IMR-90 (cell line): Measurements from ENCODE around the gene ITGA1. TPM values are rescaled to one million over a fixed set of nuclear protein-coding genes. Genes with fewer than 3 reads are reported as not detected.

ENCODE experiments used
- ATAC-seq: fragments of 200-7000 bp; cut with Tn5 transposase; 2 replicates; pipeline ENCODE4 v1.9.1; 2020; ENCODE audit warnings: low read depth, mild to moderate bottlenecking, moderate library complexity
- BruUV-seq: library from RNA; stranded (reverse); fragments of 400-500 nt; replicated peaks from 2 replicates; lab custom pipeline; 2021; lab: Mats Ljungman, UMichigan
- CTCF ChIA-PET: fragments of 300-600 bp; formaldehyde crosslinking; extraction: SDS; loops from one replicate; lab custom pipeline; 2021; ENCODE audit warnings: antibody characterized with exemption; lab: Yijun Ruan, JAX
- POLR2A ChIA-PET: fragments of 300-600 bp; sonication (Branson Sonifier 250); formaldehyde crosslinking; loops from one replicate; lab custom pipeline; 2022; ENCODE audit warnings: antibody characterized with exemption; ENCODE audit not compliant: unreplicated experiment; lab: Charles Lee
- DNase-seq: peaks from one replicate; pipeline ENCODE4 v3.0.0; 2013
- H2AFZ ChIP-seq: replicated peaks from 2 replicates; pipeline ENCODE3; 2013; ENCODE audit warnings: low read length, mild to moderate bottlenecking; ENCODE audit not compliant: poor library complexity
- H2AK5ac ChIP-seq: 2 replicates; pipeline ENCODE4 v1.6.1; 2013; ENCODE audit warnings: low read depth, low read length, inconsistent platforms
- H2AK9ac ChIP-seq: replicated peaks from 2 replicates; pipeline ENCODE3; 2013; ENCODE audit warnings: mild to moderate bottlenecking, low read depth, low read length, moderate library complexity; ENCODE audit not compliant: poor library complexity
- H2BK120ac ChIP-seq: 2 replicates; pipeline ENCODE4 v1.6.1; 2013; ENCODE audit warnings: low read depth, low read length, inconsistent platforms
- H2BK15ac ChIP-seq: 3 replicates; pipeline ENCODE4 v1.6.1; 2013; ENCODE audit warnings: low read depth, low read length, inconsistent platforms
- H2BK20ac ChIP-seq: 2 replicates; pipeline ENCODE4 v1.6.1; 2013; ENCODE audit warnings: low read depth, mild to moderate bottlenecking, inconsistent platforms, low read length, moderate library complexity
- H2BK5ac ChIP-seq: 2 replicates; pipeline ENCODE4 v1.6.1; 2013; ENCODE audit warnings: mild to moderate bottlenecking, low read depth, low read length, inconsistent platforms; ENCODE audit not compliant: poor library complexity, severe bottlenecking
- H3K14ac ChIP-seq: replicated peaks from 2 replicates; pipeline ENCODE4 v1.6.1; 2013; ENCODE audit warnings: low read depth, low read length, inconsistent platforms
- H3K18ac ChIP-seq: 2 replicates; pipeline ENCODE4 v1.6.1; 2013; ENCODE audit warnings: low read depth, low read length, control low read depth
- H3K23ac ChIP-seq: 2 replicates; pipeline ENCODE4 v1.6.1; 2013; ENCODE audit warnings: low read depth, low read length, inconsistent platforms
- H3K27ac ChIP-seq: 2 replicates; pipeline ENCODE4 v1.5.1; 2013; ENCODE audit warnings: mild to moderate bottlenecking, control low read depth, low read length; ENCODE audit not compliant: insufficient read depth
- H3K27me3 ChIP-seq: 2 replicates; pipeline ENCODE4 v1.6.1; 2013; ENCODE audit warnings: low read length; ENCODE audit not compliant: control insufficient read depth, insufficient read depth
- H3K36me3 ChIP-seq: 2 replicates; pipeline ENCODE4 v1.6.1; 2013; ENCODE audit warnings: low read length, mixed read lengths; ENCODE audit not compliant: control insufficient read depth, insufficient read depth
- H3K4ac ChIP-seq: 2 replicates; pipeline ENCODE4 v1.6.1; 2013; ENCODE audit warnings: low read depth, low read length, inconsistent platforms
- H3K4me1 ChIP-seq: 2 replicates; pipeline ENCODE4 v1.6.1; 2013; ENCODE audit warnings: low read length, mixed read lengths; ENCODE audit not compliant: control insufficient read depth, insufficient read depth
- H3K4me2 ChIP-seq: 2 replicates; pipeline ENCODE4 v1.6.1; 2013; ENCODE audit warnings: low read depth, mild to moderate bottlenecking, control low read depth, low read length, moderate library complexity
- H3K4me3 ChIP-seq: 2 replicates; pipeline ENCODE4 v1.5.1; 2013; ENCODE audit warnings: low read depth, mild to moderate bottlenecking, control low read depth, low read length, moderate library complexity; ENCODE audit not compliant: insufficient read depth
- H3K56ac ChIP-seq: 2 replicates; pipeline ENCODE4 v1.6.1; 2013; ENCODE audit warnings: low read length, inconsistent platforms; ENCODE audit not compliant: insufficient read depth; ENCODE audit errors: extremely low read depth
- H3K79me1 ChIP-seq, 2 experiments: 2 replicates each; pipeline ENCODE4 v1.6.1; 2013; ENCODE audit warnings: low read length in 2 of 2, inconsistent platforms in 1 of 2, low read depth in 1 of 2
- H3K9ac ChIP-seq: 2 replicates; pipeline ENCODE4 v1.6.1; 2013; ENCODE audit warnings: low read depth, low read length, control low read depth
- H3K9me1 ChIP-seq: 2 replicates; pipeline ENCODE4 v1.6.1; 2013; ENCODE audit warnings: low read length, inconsistent platforms; ENCODE audit not compliant: insufficient read depth
- H3K9me3 ChIP-seq: 2 replicates; pipeline ENCODE4 v1.6.1; 2013; ENCODE audit warnings: low read length; ENCODE audit not compliant: control insufficient read depth, insufficient read depth
- H4K20me1 ChIP-seq: 2 replicates; pipeline ENCODE4 v1.6.1; 2013; ENCODE audit warnings: low read length, inconsistent platforms; ENCODE audit not compliant: insufficient read depth
- H4K5ac ChIP-seq: 2 replicates; pipeline ENCODE4 v1.6.1; 2013; ENCODE audit warnings: mild to moderate bottlenecking, low read depth, low read length, control low read depth
- H4K8ac ChIP-seq, 2 experiments: 2 replicates each; pipeline ENCODE4 v1.6.1; 2013; ENCODE audit warnings: low read depth in 2 of 2, low read length in 2 of 2, control low read depth in 1 of 2, inconsistent platforms in 1 of 2
- H4K91ac ChIP-seq: 2 replicates; pipeline ENCODE4 v1.6.1; 2013; ENCODE audit warnings: low read depth, low read length, inconsistent platforms; ENCODE audit not compliant: insufficient read depth
- BHLHE40 ChIP-seq: fragments of 150-350 bp; IDR thresholded peaks from 2 replicates; pipeline ENCODE4 v1.6.1; 2016; ENCODE audit warnings: mild to moderate bottlenecking, low read depth, low read length
- CEBPB ChIP-seq: IDR thresholded peaks from 2 replicates; pipeline ENCODE4 v1.6.1; 2012; ENCODE audit warnings: low read depth, low read length, improper control_type of control experiment
- CHD1 ChIP-seq: IDR thresholded peaks from 2 replicates; pipeline ENCODE4 v1.6.1; 2012; ENCODE audit warnings: low read depth, low read length, improper control_type of control experiment
- CTCF ChIP-seq: conservative IDR thresholded peaks from 2 replicates; pipeline ENCODE4 v1.5.1; 2012; ENCODE audit warnings: mild to moderate bottlenecking, low read depth, low read length, improper control_type of control experiment
- ELK1 ChIP-seq: fragments of 150-350 bp; IDR thresholded peaks from 2 replicates; pipeline ENCODE4 v1.6.1; 2016; ENCODE audit warnings: low read depth, mild to moderate bottlenecking, low read length, moderate library complexity, borderline replicate concordance
- FOS ChIP-seq: fragments of 150-350 bp; IDR thresholded peaks from 2 replicates; pipeline ENCODE4 v1.6.1; 2016; ENCODE audit warnings: low read depth, low read length
- MAFK ChIP-seq: IDR thresholded peaks from 2 replicates; pipeline ENCODE4 v1.6.1; 2012; ENCODE audit warnings: low read depth, low read length, improper control_type of control experiment
- MAZ ChIP-seq: IDR thresholded peaks from 2 replicates; pipeline ENCODE4 v1.6.1; 2012; ENCODE audit warnings: low read depth, mild to moderate bottlenecking, low read length, improper control_type of control experiment, moderate library complexity, borderline replicate concordance
- MXI1 ChIP-seq: IDR thresholded peaks from 2 replicates; pipeline ENCODE4 v1.6.1; 2012; ENCODE audit warnings: low read depth, mild to moderate bottlenecking, low read length, moderate library complexity, borderline replicate concordance
- NFE2L2 ChIP-seq: fragments of 150-350 bp; IDR thresholded peaks from 2 replicates; pipeline ENCODE4 v1.6.1; 2016; ENCODE audit warnings: low read depth, mild to moderate bottlenecking, low read length
- POLR2A ChIP-seq: IDR thresholded peaks from 2 replicates; pipeline ENCODE4 v1.6.1; 2012; ENCODE audit warnings: mild to moderate bottlenecking, low read depth, low read length
- RAD21 ChIP-seq: IDR thresholded peaks from 2 replicates; pipeline ENCODE4 v1.6.1; 2012; ENCODE audit warnings: low read length, improper control_type of control experiment
- RCOR1 ChIP-seq: IDR thresholded peaks from 2 replicates; pipeline ENCODE4 v1.6.1; 2012; ENCODE audit warnings: mild to moderate bottlenecking, low read length, improper control_type of control experiment; ENCODE audit not compliant: insufficient replicate concordance
- RFX5 ChIP-seq: IDR thresholded peaks from 2 replicates; pipeline ENCODE4 v1.8.0; 2012; ENCODE audit warnings: low read depth, mild to moderate bottlenecking, low read length, moderate library complexity
- SMC3 ChIP-seq: fragments of 150-350 bp; IDR thresholded peaks from 2 replicates; pipeline ENCODE4 v1.6.1; 2016; ENCODE audit warnings: low read depth, mild to moderate bottlenecking, antibody characterized with exemption, low read length, moderate library complexity
- USF2 ChIP-seq: fragments of 150-350 bp; IDR thresholded peaks from 2 replicates; pipeline ENCODE4 v1.6.1; 2017; ENCODE audit warnings: mild to moderate bottlenecking, antibody characterized with exemption, low read length, low read depth
- dilution Hi-C: fragments of 300-500 bp; cut with HindIII; formaldehyde crosslinking; loops from one replicate; pipeline ENCODE4 v1.14.3; 2018; ENCODE audit warnings: low sequenced_read_pairs; ENCODE audit not compliant: unreplicated experiment
- in situ Hi-C: fragments of 300-500 bp; cut with MboI; formaldehyde crosslinking; loops from 3 replicates; pipeline ENCODE4 v1.14.3; 2019; ENCODE audit warnings: low sequenced_read_pairs, inconsistent platforms, mixed read lengths
- intact Hi-C: fragments of 100-400 bp; cut with micrococcal nuclease; formaldehyde crosslinking; loops from 2 replicates; pipeline ENCODE4 v1.10.0; 2022
- polyA plus RNA-seq, 3 experiments: library from polyadenylated mRNA; depleted of rRNA; stranded (reverse); fragments of >200 nt; gene quantifications; 2 replicates each; pipeline ENCODE4 v1.2.3, GENCODE V29; 2012; ENCODE audit warnings: low replicate concordance in 1 of 3
- total RNA-seq: library from RNA; depleted of rRNA; stranded (reverse); fragments of >200 nt; gene quantifications from 2 replicates; pipeline ENCODE4 v1.2.3, GENCODE V29; 2012

Gene ITGA1
- total and polyA plus RNA-seq, 2 of the 4 experiments (the other 2 are of a cell fraction) = 22.3 to 95.2 TPM

GRCh38 chr5:52938226-52938625 lies 150.5 kb downstream of the ITGA1 start:
- peaks cover 6 to 14% of the 10 kb centered on the region in 2 experiments; a peak in 3 of 4 replicates for H3K79me1 ChIP-seq
- no peak overlapping the region for H3K9ac ChIP-seq
- H3K36me3 ChIP-seq = peaks cover 9% of the 10 kb centered on the region
- in situ Hi-C loops = no loop called here
- no peak overlapping the region for H4K8ac ChIP-seq
- H2AK5ac ChIP-seq = no peak overlapping the region
- dilution Hi-C loops = no loop called here
- no peak overlapping the region for H3K18ac ChIP-seq
- TF ChIP-seq RFX5 (no peak), MXI1 (no peak), SMC3 (no peak), CHD1 (no peak), BHLHE40 (no peak), MAFK (no peak), MAZ (no peak), RCOR1 (no peak), NFE2L2 (no peak), POLR2A (no peak), RAD21 (no peak), CTCF (no peak), ELK1 (no peak), CEBPB (no peak), USF2 (no peak), FOS (no peak)
- H4K20me1 ChIP-seq = peaks cover 2% of the 10 kb centered on the region
- H2AFZ ChIP-seq = no peak overlapping the region
- no peak overlapping the region for H3K56ac ChIP-seq
- H3K14ac ChIP-seq = no peak overlapping the region
- intact Hi-C loops = no loop called here
- no peaks in the 10 kb centered on the region for H3K9me3 ChIP-seq
- DNase-seq = no peak
- no peak overlapping the region for H4K91ac ChIP-seq
- no peak overlapping the region for H2BK20ac ChIP-seq
- H3K23ac ChIP-seq = no peak overlapping the region
- H2BK15ac ChIP-seq = no peak overlapping the region
- no TSS peak for BruUV-seq
- no peak overlapping the region for H3K4me3 ChIP-seq
- no peak for ATAC-seq
- no peak overlapping the region for H3K4ac ChIP-seq
- ChIA-PET CTCF (no interaction called here), POLR2A (no interaction called here)
- H3K4me2 ChIP-seq = no peak overlapping the region
- no peak overlapping the region for H2BK5ac ChIP-seq
- H2BK120ac ChIP-seq = no peak overlapping the region
- H3K9me1 ChIP-seq = 0 out of 2 replicates have a peak, but pooled peaks cover 6% of the 10 kb centered on the region
- H2AK9ac ChIP-seq = no peak overlapping the region
- no peak overlapping the region for H3K27ac ChIP-seq
- H3K4me1 ChIP-seq = no peaks in the 10 kb centered on the region
- H4K5ac ChIP-seq = no peak overlapping the region
- no peaks in the 10 kb centered on the region for H3K27me3 ChIP-seq
